GM19468 (cell line): ENCODE results near the gene SCYL2.
"Not testable (repeated sequence)": the region's sequence is repeated elsewhere in the genome, so short reads cannot be mapped to it uniquely, and the experiment has no call there.

Source experiments
- ATAC-seq: cut with Tn5 transposase; IDR thresholded peaks from one replicate; pipeline ENCODE4 v1.9.1; 2021; ENCODE audit warnings: mild to moderate bottlenecking, moderate library complexity, moderate number of reproducible peaks; ENCODE audit not compliant: unreplicated experiment; ENCODE audit errors: extremely low read depth

The SCYL2 gene, protein sequence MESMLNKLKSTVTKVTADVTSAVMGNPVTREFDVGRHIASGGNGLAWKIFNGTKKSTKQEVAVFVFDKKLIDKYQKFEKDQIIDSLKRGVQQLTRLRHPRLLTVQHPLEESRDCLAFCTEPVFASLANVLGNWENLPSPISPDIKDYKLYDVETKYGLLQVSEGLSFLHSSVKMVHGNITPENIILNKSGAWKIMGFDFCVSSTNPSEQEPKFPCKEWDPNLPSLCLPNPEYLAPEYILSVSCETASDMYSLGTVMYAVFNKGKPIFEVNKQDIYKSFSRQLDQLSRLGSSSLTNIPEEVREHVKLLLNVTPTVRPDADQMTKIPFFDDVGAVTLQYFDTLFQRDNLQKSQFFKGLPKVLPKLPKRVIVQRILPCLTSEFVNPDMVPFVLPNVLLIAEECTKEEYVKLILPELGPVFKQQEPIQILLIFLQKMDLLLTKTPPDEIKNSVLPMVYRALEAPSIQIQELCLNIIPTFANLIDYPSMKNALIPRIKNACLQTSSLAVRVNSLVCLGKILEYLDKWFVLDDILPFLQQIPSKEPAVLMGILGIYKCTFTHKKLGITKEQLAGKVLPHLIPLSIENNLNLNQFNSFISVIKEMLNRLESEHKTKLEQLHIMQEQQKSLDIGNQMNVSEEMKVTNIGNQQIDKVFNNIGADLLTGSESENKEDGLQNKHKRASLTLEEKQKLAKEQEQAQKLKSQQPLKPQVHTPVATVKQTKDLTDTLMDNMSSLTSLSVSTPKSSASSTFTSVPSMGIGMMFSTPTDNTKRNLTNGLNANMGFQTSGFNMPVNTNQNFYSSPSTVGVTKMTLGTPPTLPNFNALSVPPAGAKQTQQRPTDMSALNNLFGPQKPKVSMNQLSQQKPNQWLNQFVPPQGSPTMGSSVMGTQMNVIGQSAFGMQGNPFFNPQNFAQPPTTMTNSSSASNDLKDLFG

DNA sequence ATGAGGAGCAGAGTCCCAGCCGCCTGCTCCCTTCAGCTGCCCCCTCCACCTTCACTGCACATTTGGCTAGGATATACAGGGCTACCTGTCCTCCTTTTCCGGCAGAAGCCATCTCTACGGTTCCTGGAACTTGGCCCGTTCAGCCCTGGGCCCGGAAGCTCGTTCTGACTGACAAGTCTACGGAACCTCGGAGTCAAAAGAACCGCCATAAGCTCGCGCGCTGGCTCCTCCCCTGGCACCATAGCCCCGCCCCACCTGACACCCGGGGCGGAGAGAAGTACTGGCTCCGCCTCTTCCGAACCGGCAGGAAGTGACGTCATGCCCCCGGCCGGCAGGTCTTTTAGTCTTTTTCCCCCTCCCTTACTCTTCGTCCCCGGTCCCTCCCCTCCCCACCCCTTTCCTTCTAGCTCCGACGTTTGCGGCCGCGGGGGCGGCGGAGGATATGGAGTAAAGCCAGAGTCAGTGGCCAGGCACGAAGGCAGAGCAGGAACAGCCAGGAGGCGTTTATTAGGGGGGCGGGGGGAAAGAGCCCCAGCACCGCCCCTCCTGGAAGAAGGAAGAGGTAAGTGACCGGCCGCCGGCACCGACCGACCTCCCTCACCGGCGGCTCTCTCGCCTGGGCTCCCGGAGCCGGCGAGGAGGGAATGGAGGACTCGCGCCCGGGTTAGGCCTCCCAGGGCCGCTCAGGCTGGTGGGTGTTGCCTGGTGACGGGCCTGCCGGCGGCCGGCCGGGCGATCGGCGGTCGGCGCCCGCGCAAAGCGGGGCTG is at the start of gene SCYL2, which contains the start of gene DEPDC4:
Gene SCYL2, plus strand, starts transcription at position 343 of the 768 bp plus-strand sequence. CDS start 15,794 bp downstream, outside the sequence.
Gene DEPDC4, minus strand, starts transcription at position 245 of the 768 bp plus-strand sequence. Its CDS starts 3 bp downstream, at position 242.
- peak; percentile 83 for ATAC-seq

DNA sequence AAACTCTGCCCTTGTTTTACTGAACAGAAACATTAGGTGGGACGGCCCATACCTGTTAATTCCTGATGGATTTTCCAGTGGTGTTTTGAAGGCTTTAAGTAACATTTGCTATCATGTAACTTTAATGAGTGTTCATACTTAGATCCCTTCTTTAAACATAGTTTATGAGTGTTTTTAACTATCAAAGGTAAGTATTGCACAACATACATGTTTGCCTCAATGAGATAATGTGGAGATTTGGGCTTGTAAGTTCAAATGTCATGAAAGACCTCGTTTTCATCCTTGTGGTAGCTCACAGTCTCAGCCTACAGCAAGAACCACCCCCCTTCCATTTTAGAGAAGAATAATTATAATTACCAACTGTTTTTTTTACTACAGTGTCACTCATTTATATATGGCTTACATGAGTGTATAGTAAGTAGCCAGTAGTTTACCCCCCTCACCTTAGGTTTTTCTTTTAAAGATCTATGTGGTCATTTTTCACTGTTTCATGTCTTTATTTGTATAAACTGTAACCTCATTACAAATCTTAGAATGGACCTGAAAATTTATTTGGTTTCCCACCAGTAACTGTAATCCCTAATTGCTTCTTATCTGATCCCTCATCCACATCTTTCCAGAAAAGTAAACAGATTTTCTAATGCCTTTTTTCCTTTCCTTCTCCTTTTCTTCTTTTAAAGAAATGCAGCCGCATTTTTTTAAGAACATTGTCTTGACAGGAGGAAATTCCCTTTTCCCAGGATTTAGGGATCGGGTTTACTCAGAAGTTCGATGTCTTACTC is 47.5 kb upstream of the SCYL2 start:
- ATAC-seq, result no peak

- no peak for ATAC-seq
These were observed 45.5 kb upstream of the SCYL2 start for GRCh38 chr12:100221523-100221922.

DNA sequence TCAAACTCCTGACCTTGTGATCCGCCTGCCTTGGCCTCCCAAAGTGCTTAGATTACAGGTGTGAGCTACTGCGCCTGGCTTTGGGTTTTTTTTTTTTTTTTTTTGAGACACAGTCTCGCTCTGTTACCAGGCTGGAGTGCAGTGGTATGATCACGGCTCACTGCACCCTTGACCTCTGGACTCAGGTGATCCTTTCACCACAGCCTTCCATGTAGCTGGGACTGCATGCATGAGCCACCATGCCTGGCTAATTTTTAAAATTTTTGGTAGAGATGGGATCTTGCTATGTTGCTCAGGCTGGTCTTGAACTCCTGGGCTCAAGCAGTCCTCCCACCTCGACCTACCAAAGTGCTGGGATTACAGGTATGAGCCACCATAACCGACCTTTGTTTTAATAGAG is 44.8 kb upstream of the SCYL2 start:
- not testable (repeated sequence) for ATAC-seq

DNA sequence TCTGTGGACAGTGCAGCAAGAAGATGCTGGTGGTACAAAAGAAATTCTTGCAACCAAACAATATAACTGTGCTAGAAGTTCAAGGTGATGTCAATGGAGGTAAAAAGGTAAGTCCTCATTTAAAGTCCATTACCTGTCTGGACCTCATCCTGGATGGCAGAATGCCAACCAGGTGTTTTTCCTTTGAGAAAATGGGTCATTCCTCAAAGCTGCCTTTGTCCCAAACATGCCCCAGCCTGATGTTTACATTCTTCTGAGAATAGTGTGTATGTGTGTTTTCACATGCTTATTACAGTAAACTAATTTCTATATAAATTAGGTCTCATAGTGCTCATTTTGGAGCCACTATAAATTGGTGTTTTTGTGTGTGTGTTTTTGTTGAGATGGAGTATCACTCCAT is 41.5 kb upstream of the SCYL2 start:
- no peak for ATAC-seq

DNA sequence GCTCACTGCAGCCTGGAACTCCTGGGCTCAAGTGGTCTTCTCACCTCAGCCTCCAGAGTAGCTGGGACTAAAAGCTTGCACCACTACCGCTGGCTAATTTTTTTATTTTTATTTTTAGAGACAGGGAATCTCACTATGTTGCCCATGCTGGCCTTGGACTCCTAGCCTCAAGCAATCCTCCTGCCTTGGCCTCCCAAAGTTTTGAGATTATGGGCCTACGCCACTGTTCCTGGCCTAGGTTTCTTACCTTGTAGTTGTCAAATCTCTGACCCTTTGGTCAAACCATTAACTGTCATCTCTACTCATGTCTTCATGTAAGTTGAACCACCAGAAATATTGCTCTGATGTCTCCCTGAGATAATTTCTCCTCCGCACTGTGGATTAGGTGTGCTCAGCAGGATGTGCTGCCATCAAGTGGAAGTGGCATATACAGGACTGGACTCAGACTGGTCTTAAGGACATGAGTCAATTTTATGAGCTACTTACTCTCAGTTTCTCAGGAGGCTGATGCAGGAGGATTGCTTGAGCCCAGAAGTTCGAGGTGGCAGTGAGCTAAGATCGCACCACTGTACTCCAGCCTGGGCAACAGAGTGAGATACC is 37.8 kb upstream of the SCYL2 start:
- no peak for ATAC-seq

DNA sequence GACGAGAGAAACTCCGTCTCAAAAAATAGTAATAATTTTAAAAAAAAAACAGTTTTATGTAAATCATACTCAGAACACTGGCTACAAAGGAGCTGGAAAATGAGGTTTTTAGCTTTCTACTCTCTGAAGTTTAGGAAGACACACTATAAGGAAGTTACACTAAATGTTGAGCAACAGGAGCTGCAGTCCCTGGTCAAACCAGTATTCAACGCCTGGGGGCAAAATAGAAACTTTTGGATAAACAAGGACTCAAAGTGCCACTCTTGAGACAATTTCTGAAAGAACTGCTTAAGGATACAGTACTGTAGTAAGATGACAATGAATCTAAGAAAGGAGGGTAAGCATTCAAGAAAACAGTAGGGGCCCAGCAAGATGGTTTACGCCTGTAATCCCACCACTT is 37.1 kb upstream of the SCYL2 start:
- no peak for ATAC-seq

- ATAC-seq, result not testable (repeated sequence)
These were observed 35.1 kb upstream of the SCYL2 start for GRCh38 chr12:100231873-100232272.

GRCh38 chr12:100234166-100234565 is 32.8 kb upstream of the SCYL2 start:
- ATAC-seq, result no peak

GRCh38 chr12:100234591-100235304 is 32.2 kb upstream of the SCYL2 start:
- ATAC-seq, result no peak

- no peak for ATAC-seq
These were observed 28.2 kb upstream of the SCYL2 start for GRCh38 chr12:100238801-100239200.

- no peak for ATAC-seq
These were observed 27.4 kb upstream of the SCYL2 start for GRCh38 chr12:100239589-100239988.

GRCh38 chr12:100243137-100243536 is 23.8 kb upstream of the SCYL2 start:
- no peak for ATAC-seq

GRCh38 chr12:100247765-100248164 is 19.2 kb upstream of the SCYL2 start:
- ATAC-seq, result no peak

DNA sequence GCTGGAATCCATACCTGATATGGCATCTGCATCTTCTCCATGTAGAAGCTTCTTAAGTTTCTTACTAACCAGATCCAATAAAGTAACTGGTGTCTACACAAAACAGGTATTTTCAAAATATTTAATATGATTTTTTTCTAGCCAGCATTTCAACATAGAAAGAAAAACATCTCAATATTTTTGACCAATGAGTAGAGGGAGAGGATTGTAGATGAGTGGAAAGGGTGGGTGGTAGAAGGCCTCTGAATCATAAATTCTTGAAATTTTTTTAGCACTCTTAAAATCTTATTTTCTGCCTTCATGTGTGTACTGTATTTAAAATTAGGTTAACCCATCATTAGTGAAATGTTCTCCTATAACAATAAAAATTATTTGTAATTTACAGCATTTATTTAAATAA is 18.1 kb upstream of the SCYL2 start:
- no peak for ATAC-seq

GRCh38 chr12:100249941-100250340 is 17.0 kb upstream of the SCYL2 start:
- no peak for ATAC-seq

DNA sequence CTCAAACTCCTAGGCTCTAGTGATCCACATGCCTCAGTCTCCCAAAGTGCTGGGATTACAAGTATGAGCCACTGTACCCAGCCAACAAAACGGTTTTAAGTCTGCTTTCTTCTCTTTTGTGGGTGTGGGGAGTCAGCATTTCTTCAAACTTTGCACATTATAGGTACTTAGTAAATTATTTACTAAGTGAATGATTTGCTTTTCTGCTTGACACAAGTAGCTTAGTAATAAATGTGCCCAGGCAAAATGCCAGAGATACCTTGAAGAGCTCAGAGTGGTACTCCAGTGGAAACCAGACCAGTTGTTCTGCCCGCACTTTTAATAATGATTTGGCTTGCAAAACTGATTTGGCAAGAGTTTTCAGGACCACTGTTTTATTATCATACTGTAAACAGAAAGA is 15.1 kb upstream of the SCYL2 start:
- ATAC-seq, result no peak

DNA sequence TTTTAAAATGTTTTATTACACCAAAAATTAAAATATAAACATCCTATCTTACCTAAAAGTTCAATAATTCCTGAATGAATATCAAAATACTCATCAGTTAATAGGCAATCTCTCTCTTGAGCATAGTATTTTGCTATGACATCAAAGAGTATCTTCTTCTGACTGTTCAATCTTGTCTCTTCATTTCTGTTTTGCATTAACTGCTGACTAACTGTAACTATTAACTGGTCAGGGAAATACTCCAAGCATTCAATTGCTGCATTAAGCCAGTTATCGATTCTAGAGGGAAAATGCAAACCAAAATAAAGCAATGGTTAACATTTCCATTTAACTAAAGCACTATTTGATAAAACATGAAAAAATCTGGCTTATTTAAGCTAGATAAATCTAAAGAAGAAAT is 13.5 kb upstream of the SCYL2 start:
- ATAC-seq, result no peak
